PC-3 (cell line): ENCODE data around the gene ZNF750.

ENCODE experiments used
- CTCF ChIP-seq: fragments of 300-600 bp; sonication (generic); conservative IDR thresholded peaks from 2 replicates; pipeline ENCODE4 v1.5.1; 2017; ENCODE audit warnings: antibody characterized with exemption, low read depth, mild to moderate bottlenecking, low read length
- EZH2 ChIP-seq: fragments of 300-600 bp; sonication (generic); IDR thresholded peaks from one replicate; pipeline ENCODE4 v1.6.1; 2017; ENCODE audit warnings: antibody characterized with exemption, mild to moderate bottlenecking, low read length; ENCODE audit not compliant: unreplicated experiment
- EZH2phosphoT487 ChIP-seq: fragments of 300-600 bp; sonication (generic); IDR thresholded peaks from 2 replicates; pipeline ENCODE4 v1.6.1; 2018; ENCODE audit warnings: mild to moderate bottlenecking, antibody characterized with exemption, low read length, borderline replicate concordance

- TF ChIP-seq CTCF (no peak), EZH2 (no peak), EZH2phosphoT487 (no peak)
Measured at GRCh38 chr17:82812058-82812457, 27.8 kb downstream of the ZNF750 start.
